HepG2 (cell line): Measurements from ENCODE around the gene PRDM8.

Experiments used
- POLR2A ChIP-seq, 2 experiments: IDR thresholded peaks; 2 replicates each; pipeline ENCODE4 v1.6.1; 2011; ENCODE audit warnings: low read depth in 2 of 2, low read length in 2 of 2, mild to moderate bottlenecking in 1 of 2, moderate library complexity in 1 of 2; ENCODE audit not compliant: insufficient read depth in 1 of 2
- RBM39 ChIP-seq: fragments of 200-400 bp; formaldehyde crosslinking; IDR thresholded peaks from one replicate; pipeline ENCODE4 v1.6.1; 2018; ENCODE audit warnings: antibody characterized with exemption, mild to moderate bottlenecking, low read depth, low read length; ENCODE audit not compliant: poor library complexity, severe bottlenecking
- YY1 ChIP-seq: IDR thresholded peaks from 2 replicates; pipeline ENCODE4 v1.6.1; 2011; ENCODE audit warnings: low read length, low read depth, moderate library complexity, mild to moderate bottlenecking; ENCODE audit not compliant: insufficient read depth, insufficient replicate concordance
- ZBTB20 ChIP-seq: sonication (generic); formaldehyde crosslinking; IDR thresholded peaks from 2 replicates; pipeline ENCODE4 v1.8.1; 2023; ENCODE audit warnings: missing genetic modification reagents, low read depth, mild to moderate bottlenecking, borderline replicate concordance
- ZNF10 ChIP-seq: sonication (generic); formaldehyde crosslinking; IDR thresholded peaks from 2 replicates; pipeline ENCODE4 v1.4.0; 2020; ENCODE audit warnings: mild to moderate bottlenecking, low read depth, missing genetic modification reagents, borderline replicate concordance
- ZSCAN29 ChIP-seq: sonication (generic); formaldehyde crosslinking; conservative IDR thresholded peaks from 2 replicates; pipeline ENCODE4 v1.4.0; 2020; ENCODE audit warnings: mild to moderate bottlenecking, missing genetic modification reagents
- TF ChIP-seq, protein P1 (sequence below): sonication (generic); formaldehyde crosslinking; IDR thresholded peaks from 2 replicates; pipeline ENCODE4 v1.8.1; 2022; ENCODE audit warnings: mild to moderate bottlenecking, missing genetic modification reagents

DNA sequence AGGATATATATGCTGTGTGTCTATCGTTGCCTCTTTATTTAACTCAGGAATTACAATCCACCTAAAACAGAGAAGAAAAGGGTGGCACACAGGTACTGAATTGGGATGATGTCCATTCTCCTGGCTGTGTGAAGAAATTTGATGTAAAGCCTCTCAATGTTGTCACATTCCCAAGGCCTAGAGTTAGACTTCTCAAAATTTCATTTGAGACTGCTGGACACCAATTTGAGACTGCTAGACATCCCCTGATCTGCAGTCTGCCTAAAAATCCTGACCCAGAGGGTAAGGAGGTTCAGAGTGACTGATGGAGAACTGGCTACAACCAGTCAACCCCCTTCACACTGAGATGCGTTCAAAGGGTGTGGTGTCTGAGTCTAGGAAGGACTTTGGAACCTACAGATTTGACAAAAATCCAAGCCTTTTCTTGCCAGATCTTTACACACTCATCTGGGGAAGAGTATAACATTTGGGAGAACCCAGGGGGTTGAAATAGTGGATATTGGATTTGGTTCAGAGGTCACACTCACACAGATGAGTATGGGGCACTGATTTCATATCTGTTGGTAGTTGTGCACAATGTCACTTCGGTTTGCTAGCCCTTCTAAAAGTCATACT lies 4.9 kb upstream of the PRDM8 start:
- no peak for TF ChIP-seq POLR2A (IDR thresholded peaks at IDR 0.05; ENCODE audit: insufficient read depth in 1 of 2, low read depth in 2 of 2, low read length in 2 of 2)
- TF ChIP-seq RBM39 = no peak
- no peak for TF ChIP-seq ZBTB20 (CRISPR knock-in tag)
- no peak for TF ChIP-seq YY1
- TF ChIP-seq ZNF10 (CRISPR knock-in tag) = no peak
- TF ChIP-seq ZSCAN29 (CRISPR knock-in tag) = no peak
- TF ChIP-seq, protein P1, sequence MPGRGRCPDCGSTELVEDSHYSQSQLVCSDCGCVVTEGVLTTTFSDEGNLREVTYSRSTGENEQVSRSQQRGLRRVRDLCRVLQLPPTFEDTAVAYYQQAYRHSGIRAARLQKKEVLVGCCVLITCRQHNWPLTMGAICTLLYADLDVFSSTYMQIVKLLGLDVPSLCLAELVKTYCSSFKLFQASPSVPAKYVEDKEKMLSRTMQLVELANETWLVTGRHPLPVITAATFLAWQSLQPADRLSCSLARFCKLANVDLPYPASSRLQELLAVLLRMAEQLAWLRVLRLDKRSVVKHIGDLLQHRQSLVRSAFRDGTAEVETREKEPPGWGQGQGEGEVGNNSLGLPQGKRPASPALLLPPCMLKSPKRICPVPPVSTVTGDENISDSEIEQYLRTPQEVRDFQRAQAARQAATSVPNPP (CRISPR knock-in tag) = no peak
